Stomach (tissue), 4 donors: ENCODE data around the gene SYT12.

Experiments
- CTCF ChIP-seq, 7 experiments: fragments of 450-650 bp in 4 of 7; fragments of 200-600 bp in 3 of 7; sonication (generic) in 3 of 7; IDR thresholded peaks; one replicate each; pipeline ENCODE4 v1.5.1; 2016 to 2019; ENCODE audit warnings: antibody characterized with exemption in 7 of 7, control low read depth in 2 of 7, mild to moderate bottlenecking in 1 of 7
- POLR2A ChIP-seq, 4 donors: fragments of 450-650 bp; IDR thresholded peaks; one replicate each; pipeline ENCODE4 v1.6.1; 2016; ENCODE audit warnings: antibody characterized with exemption in 4 of 4, control low read depth in 2 of 4, mild to moderate bottlenecking in 1 of 4, moderate library complexity in 1 of 4

- TF ChIP-seq CTCF (IDR thresholded peaks at IDR 0.05) (no peak), POLR2A (IDR thresholded peaks at IDR 0.05) (no peak)
These were observed 35.6 kb downstream of the SYT12 start for GRCh38 chr11:67058506-67058905.
